ENCODE measurements around the gene SEC24A.
"Not testable (repeated sequence)": the region's sequence is repeated elsewhere in the genome, so short reads cannot be mapped to it uniquely, and the experiment has no call there.

SEC24A gene

GRCh38 chr5:134650660-134651059, 2.1 kb downstream of the SEC24A start:
- DNase-seq (ENCODE audit: low read depth) = not testable (repeated sequence)

GRCh38 chr5:134651531-134651930, 2.9 kb downstream of the SEC24A start:
- no peak for DNase-seq (ENCODE audit: low read depth)

GRCh38 chr5:134656690-134657089, 8.1 kb downstream of the SEC24A start:
- no peak for DNase-seq (ENCODE audit: low read depth)

- DNase-seq (ENCODE audit: low read depth) = no peak
Measured at GRCh38 chr5:134659456-134659855, 10.9 kb downstream of the SEC24A start.

- no peak for DNase-seq (ENCODE audit: low read depth)
Measured at GRCh38 chr5:134659922-134660321, 11.3 kb downstream of the SEC24A start.

- DNase-seq (ENCODE audit: low read depth) = no peak
Measured at GRCh38 chr5:134662971-134663370, 14.4 kb downstream of the SEC24A start.

GRCh38 chr5:134664448-134664847, 15.9 kb downstream of the SEC24A start:
- no peak for DNase-seq (ENCODE audit: low read depth)

- not testable (repeated sequence) for DNase-seq (ENCODE audit: low read depth)
Measured at GRCh38 chr5:134673546-134673945, 25.0 kb downstream of the SEC24A start.

- DNase-seq (ENCODE audit: low read depth) = not testable (repeated sequence)
Measured at GRCh38 chr5:134677357-134677756, 28.8 kb downstream of the SEC24A start.

- DNase-seq (ENCODE audit: low read depth) = not testable (repeated sequence)
Measured at GRCh38 chr5:134690144-134690543, 41.6 kb downstream of the SEC24A start.

GRCh38 chr5:134692722-134693121, 44.1 kb downstream of the SEC24A start:
- no peak for DNase-seq (ENCODE audit: low read depth)

- DNase-seq (ENCODE audit: low read depth) = no peak
Measured at GRCh38 chr5:134708301-134708700, 59.7 kb downstream of the SEC24A start.

- DNase-seq (ENCODE audit: low read depth) = no peak
Measured at GRCh38 chr5:134714120-134714519, 65.5 kb downstream of the SEC24A start.

- DNase-seq (ENCODE audit: low read depth) = no peak
Measured at GRCh38 chr5:134714541-134714940, 66.0 kb downstream of the SEC24A start.

GRCh38 chr5:134715466-134715865, 66.9 kb downstream of the SEC24A start:
- not testable (repeated sequence) for DNase-seq (ENCODE audit: low read depth)

GRCh38 chr5:134724872-134725271, 76.3 kb downstream of the SEC24A start:
- DNase-seq (ENCODE audit: low read depth) = no peak

- no peak for DNase-seq (ENCODE audit: low read depth)
Measured at GRCh38 chr5:134732819-134733218, 84.2 kb downstream of the SEC24A start.

- no peak for DNase-seq (ENCODE audit: low read depth)
Measured at GRCh38 chr5:134735243-134735642, 86.7 kb downstream of the SEC24A start.

- no peak for DNase-seq (ENCODE audit: low read depth)
Measured at GRCh38 chr5:134736173-134736812, 87.7 kb downstream of the SEC24A start.

- peak; percentile 83 for DNase-seq (ENCODE audit: low read depth)
Measured at GRCh38 chr5:134738133-134738962, 89.8 kb downstream of the SEC24A start, which contains the start of gene CAMLG. Gene CAMLG, plus strand, starts transcription at chr5:134738548. Its CDS starts 73 bp downstream, at chr5:134738621.

- no peak for DNase-seq (ENCODE audit: low read depth)
Measured at GRCh38 chr5:134738963-134739661, 90.5 kb downstream of the SEC24A start.

- no peak for DNase-seq (ENCODE audit: low read depth)
Measured at GRCh38 chr5:134741052-134741451, 92.5 kb downstream of the SEC24A start.

GRCh38 chr5:134742134-134742533, 93.5 kb downstream of the SEC24A start:
- DNase-seq (ENCODE audit: low read depth) = no peak
